GM12891 (cell line): ENCODE data around the gene LYSMD1.

Source experiments
- DNase-seq: peaks from one replicate; pipeline ENCODE4 v3.0.0; 2011; ENCODE audit warnings: low spot score; ENCODE audit not compliant: insufficient read length
- FAIRE-seq: peaks from 2 replicates; lab custom pipeline; 2011; peaks lifted over from hg19 to GRCh38; lab: Jason Lieb, UNC
- PAX5 ChIP-seq: IDR thresholded peaks from 2 replicates; pipeline ENCODE4 v1.6.1; 2011; ENCODE audit warnings: low read length, moderate library complexity, mild to moderate bottlenecking; ENCODE audit not compliant: insufficient read depth, severe bottlenecking
- POLR2A ChIP-seq: IDR thresholded peaks from 2 replicates; pipeline ENCODE4 v1.6.1; 2011; ENCODE audit warnings: low read depth, low read length, control low read depth
- POLR2AphosphoS5 ChIP-seq: IDR thresholded peaks from 2 replicates; pipeline ENCODE4 v1.6.1; 2011; ENCODE audit warnings: low read depth, low read length, control low read depth
- POU2F2 ChIP-seq: IDR thresholded peaks from 2 replicates; pipeline ENCODE4 v1.6.1; 2011; ENCODE audit warnings: low read depth, mild to moderate bottlenecking, control low read depth, low read length, moderate library complexity
- SPI1 ChIP-seq: IDR thresholded peaks from 2 replicates; pipeline ENCODE4 v1.6.1; 2011; ENCODE audit warnings: low read depth, low read length, control low read depth
- TAF1 ChIP-seq: IDR thresholded peaks from 2 replicates; pipeline ENCODE4 v1.6.1; 2011; ENCODE audit warnings: low read depth, low read length, control low read depth

The LYSMD1 gene

DNA sequence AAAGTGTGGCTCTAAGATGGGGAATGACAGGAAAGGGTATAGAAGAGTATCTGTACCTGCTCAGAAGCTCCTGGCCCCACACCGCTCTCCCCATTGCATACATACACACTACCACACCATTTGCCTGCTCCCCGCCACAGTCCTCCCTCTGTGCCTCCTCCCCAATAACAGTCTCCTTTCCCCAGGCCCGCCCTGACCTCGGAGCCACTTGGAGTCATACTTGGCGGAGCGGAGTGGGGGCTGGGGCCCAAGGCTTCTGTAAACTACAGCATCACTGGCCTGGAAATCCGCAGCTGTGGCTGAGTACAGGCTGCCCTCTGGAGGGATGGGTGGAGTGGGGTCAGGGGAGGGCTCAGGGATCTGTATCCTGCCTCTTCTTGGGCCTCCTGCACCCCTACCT is 27.9 kb downstream of the LYSMD1 start:
- DNase-seq = no peak
- no peak for TF ChIP-seq TAF1
- no peak for TF ChIP-seq POLR2A
- no peak for TF ChIP-seq SPI1
- no peak for TF ChIP-seq PAX5
- no peak for TF ChIP-seq POU2F2
- no peak for TF ChIP-seq POLR2AphosphoS5
- FAIRE-seq = no peak

DNA sequence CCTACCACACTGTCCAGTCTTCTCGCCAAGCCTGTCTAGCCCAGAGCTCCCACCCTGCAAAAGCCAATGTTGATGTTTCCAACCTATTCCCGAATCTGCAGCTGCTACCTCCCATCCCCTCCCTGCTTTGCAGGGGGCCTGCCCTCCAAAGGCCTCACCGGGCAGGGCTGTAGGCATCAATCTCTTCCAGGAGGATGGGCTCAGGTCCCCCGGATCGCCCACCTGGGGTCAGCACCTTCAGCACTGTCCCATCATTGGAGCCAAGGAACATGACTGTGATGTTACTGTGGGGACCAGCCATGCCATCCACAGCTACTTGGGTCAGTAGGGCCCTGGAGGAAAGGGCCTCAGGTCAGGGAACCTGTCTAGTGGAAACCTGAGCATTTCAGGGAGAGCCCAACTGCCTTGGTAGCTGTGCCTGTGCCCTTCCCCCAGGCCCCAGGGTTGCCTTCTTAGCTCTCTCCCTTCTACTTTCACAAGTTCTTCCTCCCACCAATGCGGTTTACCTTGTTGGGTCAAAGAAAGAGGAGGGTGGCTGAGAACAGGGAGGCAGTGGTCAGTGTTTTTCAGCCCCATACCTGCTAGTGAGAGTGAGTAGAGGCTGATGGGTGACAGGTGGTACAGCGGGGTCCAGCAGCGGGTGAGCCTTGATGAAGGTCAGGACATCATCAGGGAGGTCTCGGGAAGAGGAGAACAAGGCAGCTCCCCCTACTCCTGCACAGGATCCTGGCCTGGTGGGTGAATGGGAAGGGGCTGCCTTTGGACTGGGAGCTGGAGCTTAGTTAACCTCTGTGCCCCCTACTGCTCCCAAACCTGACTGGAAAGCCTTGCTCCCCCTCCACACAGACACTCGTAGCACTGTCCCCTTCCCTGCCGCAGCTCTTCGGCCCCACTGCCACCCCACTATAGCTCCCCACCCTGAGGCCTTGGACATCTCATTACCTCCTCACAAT is 30.0 kb downstream of the LYSMD1 start:
- FAIRE-seq = no peak
- DNase-seq = no peak

DNA sequence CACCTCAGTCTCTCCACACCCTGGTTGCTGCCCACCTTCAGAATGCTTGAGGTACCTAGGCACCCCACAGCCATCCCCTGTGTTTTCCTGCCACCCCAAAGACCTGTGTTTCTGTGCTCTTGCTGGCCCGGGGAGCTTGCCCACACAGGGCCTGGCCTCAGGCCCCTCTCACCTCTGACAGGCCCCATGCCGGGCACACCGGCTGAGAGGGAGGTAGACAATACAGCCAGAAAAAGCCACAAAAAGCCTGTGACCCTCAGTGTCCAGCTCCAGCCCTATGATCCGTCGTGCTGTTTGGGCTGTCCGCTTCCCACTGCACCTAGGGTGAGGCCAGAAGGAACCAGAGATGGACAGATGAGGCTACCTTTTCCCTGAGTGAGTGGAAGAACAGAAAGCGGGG is 30.7 kb downstream of the LYSMD1 start:
- TF ChIP-seq SPI1 = no peak
- FAIRE-seq = no peak

More for the DNA sequence above, 30.0 kb downstream of the LYSMD1 start:
- TF ChIP-seq TAF1 = no peak
- no peak for TF ChIP-seq SPI1
- TF ChIP-seq POLR2A = no peak
- TF ChIP-seq POLR2AphosphoS5 = no peak
- TF ChIP-seq POU2F2 = no peak
- no peak for TF ChIP-seq PAX5

DNA sequence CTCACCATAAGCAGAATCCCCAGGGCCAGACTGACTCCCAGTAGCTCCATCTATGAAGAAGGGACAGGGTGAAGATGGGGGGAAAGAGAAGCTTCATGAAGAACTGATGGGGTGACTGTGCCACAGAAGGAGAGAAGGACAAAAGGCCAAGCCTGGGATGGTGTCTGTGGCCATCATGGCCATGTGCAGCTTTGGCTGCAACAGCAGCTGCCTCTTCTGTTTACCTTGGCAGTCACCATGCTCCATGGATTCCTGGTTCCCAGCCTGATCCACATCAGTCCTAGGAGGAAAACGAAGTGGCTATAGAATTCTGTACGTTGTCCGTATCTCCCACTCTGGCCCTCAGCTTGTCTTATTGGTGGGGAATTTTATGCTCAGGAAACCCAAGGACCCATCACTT is 31.3 kb downstream of the LYSMD1 start:
- FAIRE-seq = no peak
- TF ChIP-seq SPI1 = no peak
- TF ChIP-seq PAX5 = no peak
- TF ChIP-seq POLR2A = no peak
- no peak for TF ChIP-seq TAF1
- TF ChIP-seq POLR2AphosphoS5 = no peak
- no peak for TF ChIP-seq POU2F2
- no peak for DNase-seq

More for the DNA sequence above, 30.7 kb downstream of the LYSMD1 start:
- DNase-seq = no peak

DNA sequence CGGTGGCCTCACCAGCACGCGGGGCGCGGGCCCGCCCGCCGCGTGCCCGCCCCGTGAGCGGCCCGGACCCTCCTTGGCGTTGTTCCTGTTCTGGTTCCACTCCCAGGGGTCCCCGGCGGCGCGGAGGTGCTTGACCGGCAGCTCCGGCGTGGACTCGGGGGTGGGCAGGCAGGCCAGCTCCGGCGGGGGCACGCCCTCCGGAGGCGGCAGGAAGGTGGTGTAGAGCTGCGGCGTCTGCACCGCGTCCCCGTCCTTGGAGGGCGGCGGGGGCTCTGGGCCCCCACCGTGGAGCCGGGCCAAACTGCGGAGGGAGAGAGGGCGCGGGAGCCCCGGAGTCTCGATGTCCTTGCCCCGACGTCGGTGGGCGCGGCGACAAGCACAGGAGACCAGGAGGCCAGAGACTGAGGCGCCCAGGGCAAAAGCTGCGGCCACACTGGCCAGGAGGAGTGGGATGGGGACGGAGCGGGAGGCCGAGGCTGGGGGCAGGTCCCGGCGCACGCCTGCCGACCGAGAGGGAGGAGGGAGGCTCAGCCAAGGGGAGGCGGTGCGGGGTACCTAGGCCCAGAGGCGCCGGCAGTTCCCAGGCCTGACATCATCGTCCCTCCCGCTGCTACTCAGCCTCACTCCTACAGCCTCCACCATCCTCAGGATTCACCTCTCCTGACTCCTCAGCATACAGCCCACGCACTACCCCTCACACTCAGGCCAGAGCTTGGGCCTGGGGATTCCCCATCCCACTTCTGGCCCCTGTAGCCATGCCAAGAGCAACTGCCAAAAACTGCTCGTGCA is 32.5 kb downstream of the LYSMD1 start:
- TF ChIP-seq PAX5 = no peak
- no peak for TF ChIP-seq TAF1
- no peak for FAIRE-seq
- DNase-seq = no peak

DNA sequence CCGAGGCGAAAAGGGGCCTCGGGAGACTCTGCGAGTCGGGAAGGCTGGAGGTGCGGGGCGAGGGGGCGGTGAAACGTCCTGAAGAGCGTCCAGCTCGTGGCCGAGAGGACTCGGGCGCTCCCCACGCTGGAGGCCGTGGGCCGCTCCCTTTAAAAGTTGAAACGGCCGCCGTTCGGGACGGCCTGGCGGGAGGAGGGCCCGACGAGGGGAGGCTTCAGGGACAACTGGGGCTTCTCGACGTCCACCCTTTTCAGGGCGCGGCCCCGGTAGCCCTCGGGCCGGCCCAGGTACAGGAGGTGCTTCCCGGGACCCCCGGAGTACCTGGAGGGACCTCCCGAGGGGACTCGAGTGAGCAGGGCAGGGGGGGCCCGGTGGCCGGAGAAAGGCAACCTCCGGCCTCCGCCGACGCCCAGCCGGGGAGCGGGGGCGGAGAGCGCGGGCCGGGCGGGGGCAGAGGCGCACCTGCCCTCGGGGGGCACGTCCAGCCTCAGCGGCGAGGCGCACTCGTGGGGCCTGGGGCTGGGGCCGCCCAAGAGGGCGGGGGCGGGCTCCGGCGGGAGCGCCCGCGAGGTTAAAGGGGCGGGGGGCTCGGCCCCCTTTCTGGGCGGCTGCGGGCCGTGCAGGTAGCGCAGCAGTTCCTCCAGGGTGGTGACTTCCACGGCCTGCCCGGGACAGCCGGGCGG is 33.2 kb downstream of the LYSMD1 start:
- no peak for FAIRE-seq
- TF ChIP-seq TAF1 (no peak), POLR2A (no peak), PAX5 (no peak), SPI1 (no peak), POLR2AphosphoS5 (no peak), POU2F2 (no peak)
- DNase-seq = no peak

DNA sequence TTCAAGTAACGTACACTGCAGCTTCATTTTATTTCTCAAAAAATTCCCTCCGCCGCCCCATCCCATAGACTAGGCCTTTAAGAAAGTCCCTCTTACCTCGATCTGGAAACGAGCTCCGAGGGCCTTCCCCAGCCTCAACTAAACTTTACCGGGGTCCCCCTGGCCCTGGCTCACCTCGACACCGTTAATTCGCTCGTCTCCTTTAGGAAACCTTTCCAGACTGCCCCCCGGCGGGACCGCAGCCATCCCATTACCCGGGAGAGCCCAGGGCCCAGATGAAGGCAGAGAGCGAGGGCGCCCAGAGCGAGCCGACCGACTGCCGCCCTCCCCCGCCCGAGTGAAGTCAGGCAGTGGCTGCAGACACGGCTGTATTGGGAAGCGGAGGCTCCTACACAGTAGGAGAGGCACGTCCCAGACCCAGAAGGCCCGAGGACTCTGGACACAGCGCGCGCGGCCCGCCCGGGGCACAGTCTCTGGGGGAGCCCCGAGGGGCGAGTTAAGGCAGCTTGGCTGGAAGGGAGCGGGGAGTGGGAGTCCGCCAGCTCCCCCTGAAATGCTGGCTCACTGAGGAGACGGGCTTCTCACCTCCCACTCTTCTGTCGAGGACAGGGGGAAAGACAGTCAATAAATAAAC is 33.9 kb downstream of the LYSMD1 start:
- DNase-seq (no peak), FAIRE-seq (no peak)
- TF ChIP-seq POLR2A (no peak), POU2F2 (no peak), TAF1 (no peak), SPI1 (no peak), PAX5 (no peak), POLR2AphosphoS5 (no peak)

DNA sequence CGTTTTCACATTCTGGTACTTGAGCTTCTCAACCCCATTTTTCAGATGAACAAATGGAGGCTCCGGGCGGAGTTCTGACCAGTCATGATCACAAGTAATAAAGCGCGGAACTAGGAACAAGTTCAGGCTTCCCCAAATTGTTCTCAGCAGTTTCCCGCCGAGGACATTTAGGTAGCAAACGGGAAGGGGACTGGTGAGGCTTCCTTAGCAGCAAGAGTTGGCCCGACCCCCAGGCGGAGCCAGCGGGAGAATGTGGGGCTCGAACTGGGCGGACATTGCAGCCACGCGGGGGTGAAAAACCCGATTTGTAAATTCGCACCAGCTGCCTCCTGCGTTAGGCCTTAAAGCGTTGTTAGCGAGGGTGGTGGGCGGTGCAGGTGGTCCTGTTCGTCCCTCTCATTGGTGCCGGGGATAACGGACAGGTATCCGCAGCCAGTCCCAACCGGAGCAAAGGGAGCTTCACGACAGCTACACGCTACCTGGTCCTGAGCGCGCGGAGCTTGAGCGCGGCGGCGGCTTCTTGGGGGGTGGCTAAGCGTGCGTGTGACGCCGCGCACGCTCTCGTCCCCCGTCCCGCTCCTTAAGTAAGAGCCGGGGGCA is 34.6 kb downstream of the LYSMD1 start:
- DNase-seq (peak; percentile 65), FAIRE-seq (peak; percentile 81)
- TF ChIP-seq POLR2AphosphoS5 (no peak), SPI1 (no peak), POLR2A (no peak), POU2F2 (no peak), PAX5 (no peak), TAF1 (no peak)

DNA sequence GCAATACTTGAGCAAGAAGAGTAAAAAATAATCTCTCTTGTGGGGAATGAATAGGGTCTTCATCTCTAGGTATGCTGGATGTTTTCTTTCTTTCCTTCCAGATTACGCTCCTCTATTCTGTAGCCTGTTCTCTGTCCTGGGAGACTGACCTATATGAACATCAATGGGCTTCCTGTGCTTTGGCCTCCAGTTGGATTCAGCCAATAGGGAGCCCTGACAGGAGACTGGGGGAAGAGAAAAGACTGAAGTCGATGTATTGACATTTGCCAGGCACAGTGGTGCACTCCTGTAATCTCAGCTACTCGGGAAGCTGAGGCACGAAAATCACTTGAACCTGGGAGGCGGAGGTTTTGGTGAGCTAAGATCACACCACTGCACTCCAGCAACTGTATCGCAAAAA is 36.9 kb downstream of the LYSMD1 start:
- TF ChIP-seq PAX5 (no peak), SPI1 (no peak), POLR2A (no peak), TAF1 (no peak), POU2F2 (no peak), POLR2AphosphoS5 (no peak)
- DNase-seq (no peak), FAIRE-seq (no peak)
